ENCODE results near the gene PDPN.

The PDPN gene

DNA sequence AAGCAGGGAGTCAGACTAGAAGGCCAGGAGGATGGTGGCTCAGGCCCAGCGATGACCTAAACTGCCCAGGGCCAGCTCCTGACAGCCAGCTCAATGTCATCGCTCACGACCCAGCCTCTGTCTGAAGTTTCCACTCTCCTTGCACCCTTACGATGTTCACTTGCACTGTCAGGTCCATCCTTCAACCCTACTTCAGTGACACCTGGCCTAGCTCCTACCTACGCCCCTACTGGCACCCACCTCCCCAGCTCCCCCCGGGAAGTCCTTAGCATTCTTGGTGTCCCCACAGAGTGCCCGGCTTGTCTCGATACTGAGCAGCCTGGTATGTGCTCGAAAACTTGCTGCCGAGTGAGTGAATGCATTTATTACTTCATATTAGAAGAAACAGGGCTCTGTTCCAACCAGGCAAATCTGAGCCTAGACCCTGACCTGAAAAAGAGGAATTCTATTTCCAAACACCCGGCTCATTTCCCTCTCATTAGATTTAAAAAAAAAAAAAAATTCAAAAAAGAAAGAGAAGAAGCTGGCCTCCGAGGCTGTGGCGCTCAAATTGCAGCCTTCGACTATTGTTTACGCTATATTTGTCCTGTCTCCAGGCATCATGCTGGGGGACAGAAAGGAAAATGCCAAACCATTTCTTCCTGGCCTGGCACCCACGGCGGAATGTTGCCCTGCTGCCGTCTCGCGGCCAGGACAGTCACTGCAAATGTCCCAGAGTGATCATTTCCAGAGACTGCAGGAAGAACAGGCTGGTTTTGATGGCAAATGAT is 40.0 kb upstream of the PDPN start:
- TF ChIP-seq, protein P1, sequence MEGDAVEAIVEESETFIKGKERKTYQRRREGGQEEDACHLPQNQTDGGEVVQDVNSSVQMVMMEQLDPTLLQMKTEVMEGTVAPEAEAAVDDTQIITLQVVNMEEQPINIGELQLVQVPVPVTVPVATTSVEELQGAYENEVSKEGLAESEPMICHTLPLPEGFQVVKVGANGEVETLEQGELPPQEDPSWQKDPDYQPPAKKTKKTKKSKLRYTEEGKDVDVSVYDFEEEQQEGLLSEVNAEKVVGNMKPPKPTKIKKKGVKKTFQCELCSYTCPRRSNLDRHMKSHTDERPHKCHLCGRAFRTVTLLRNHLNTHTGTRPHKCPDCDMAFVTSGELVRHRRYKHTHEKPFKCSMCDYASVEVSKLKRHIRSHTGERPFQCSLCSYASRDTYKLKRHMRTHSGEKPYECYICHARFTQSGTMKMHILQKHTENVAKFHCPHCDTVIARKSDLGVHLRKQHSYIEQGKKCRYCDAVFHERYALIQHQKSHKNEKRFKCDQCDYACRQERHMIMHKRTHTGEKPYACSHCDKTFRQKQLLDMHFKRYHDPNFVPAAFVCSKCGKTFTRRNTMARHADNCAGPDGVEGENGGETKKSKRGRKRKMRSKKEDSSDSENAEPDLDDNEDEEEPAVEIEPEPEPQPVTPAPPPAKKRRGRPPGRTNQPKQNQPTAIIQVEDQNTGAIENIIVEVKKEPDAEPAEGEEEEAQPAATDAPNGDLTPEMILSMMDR (IDR thresholded peaks at IDR 0.05; ENCODE audit: insufficient read depth, low read depth, low read length, missing control alignments), result no peak
- DNase-seq (ENCODE audit: low read depth), result no peak
- no peak overlapping the region for H3K4me3 ChIP-seq (ENCODE audit: low read depth, low read length)

- TF ChIP-seq, protein P1 (IDR thresholded peaks at IDR 0.05; ENCODE audit: insufficient read depth, low read depth, low read length, missing control alignments), result no peak
- no peak for DNase-seq (ENCODE audit: low read depth)
Measured at GRCh38 chr1:13544221-13544556, 39.4 kb upstream of the PDPN start.

GRCh38 chr1:13546791-13547190 is 36.8 kb upstream of the PDPN start:
- no peak overlapping the region for H3K4me3 ChIP-seq (ENCODE audit: low read depth, low read length)
- DNase-seq (ENCODE audit: low read depth), result no peak
- TF ChIP-seq, protein P1 (IDR thresholded peaks at IDR 0.05; ENCODE audit: insufficient read depth, low read depth, low read length, missing control alignments), result no peak

More at GRCh38 chr1:13544221-13544556, 39.4 kb upstream of the PDPN start:
- H3K4me3 ChIP-seq (ENCODE audit: low read depth, low read length), result no peak overlapping the region

- no peak for DNase-seq (ENCODE audit: low read depth)
- TF ChIP-seq, protein P1 (IDR thresholded peaks at IDR 0.05; ENCODE audit: insufficient read depth, low read depth, low read length, missing control alignments), result no peak
- no peak overlapping the region for H3K4me3 ChIP-seq (ENCODE audit: low read depth, low read length)
Measured at GRCh38 chr1:13548281-13548680, 35.4 kb upstream of the PDPN start.

DNA sequence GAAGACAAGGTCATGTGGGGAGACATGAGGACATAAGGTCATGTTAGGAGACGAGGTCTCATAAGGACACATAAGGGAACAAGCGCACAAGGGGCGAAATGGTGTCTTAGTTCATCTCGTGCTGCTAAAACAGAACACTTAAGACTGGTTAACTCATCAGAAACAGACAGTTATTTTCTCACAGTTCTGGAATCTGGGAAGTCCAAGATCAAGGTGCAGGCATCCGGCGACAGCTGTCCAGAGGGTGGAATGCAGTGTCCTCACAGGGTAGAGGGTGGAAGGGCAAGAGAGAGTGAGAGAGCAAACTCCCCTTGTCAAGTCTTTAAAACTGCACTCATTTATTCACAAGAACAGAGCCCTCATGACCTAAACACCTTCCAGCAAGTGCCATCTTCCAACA is 34.6 kb upstream of the PDPN start:
- H3K4me3 ChIP-seq (ENCODE audit: low read depth, low read length), result no peak overlapping the region
- no peak for DNase-seq (ENCODE audit: low read depth)
- TF ChIP-seq, protein P1 (IDR thresholded peaks at IDR 0.05; ENCODE audit: insufficient read depth, low read depth, low read length, missing control alignments), result no peak

DNA sequence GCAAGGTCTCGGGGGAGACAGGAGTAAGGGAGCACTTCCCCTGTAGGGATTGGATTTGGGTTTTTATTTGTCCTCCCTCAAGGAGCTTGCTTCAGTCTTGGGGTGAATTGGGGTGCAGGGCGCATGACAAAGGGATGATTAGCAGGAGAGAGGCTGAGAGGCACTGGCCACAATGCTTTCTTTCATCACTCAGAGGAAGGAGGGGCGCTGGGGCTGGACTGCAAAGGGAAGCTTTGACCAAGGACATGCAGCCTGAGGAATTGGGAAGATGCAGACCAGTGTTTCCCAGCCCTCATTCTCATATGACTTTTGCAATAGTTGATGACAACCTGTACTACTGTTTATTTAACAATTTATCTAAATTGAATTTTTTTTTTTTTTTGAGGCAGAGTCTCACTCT is 34.1 kb upstream of the PDPN start:
- TF ChIP-seq, protein P1 (IDR thresholded peaks at IDR 0.05; ENCODE audit: insufficient read depth, low read depth, low read length, missing control alignments), result no peak
- no peak overlapping the region for H3K4me3 ChIP-seq (ENCODE audit: low read depth, low read length)
- no peak for DNase-seq (ENCODE audit: low read depth)

- H3K4me3 ChIP-seq (ENCODE audit: low read depth, low read length), result no peak overlapping the region
- TF ChIP-seq, protein P1 (IDR thresholded peaks at IDR 0.05; ENCODE audit: insufficient read depth, low read depth, low read length, missing control alignments), result no peak
- no peak for DNase-seq (ENCODE audit: low read depth)
Measured at GRCh38 chr1:13550663-13551062, 33.0 kb upstream of the PDPN start.
